Breast epithelium (tissue), 3 donors: ENCODE measurements around the gene PRDM7.

Experiments
- CTCF ChIP-seq, 3 donors: fragments of 450-650 bp; IDR thresholded peaks; one replicate each; pipeline ENCODE4 v1.5.1; 2016 to 2017; ENCODE audit warnings: antibody characterized with exemption in 3 of 3, mild to moderate bottlenecking in 3 of 3, moderate library complexity in 3 of 3
- POLR2A ChIP-seq: fragments of 450-650 bp; IDR thresholded peaks from one replicate; pipeline ENCODE4 v1.6.1; 2016; ENCODE audit warnings: antibody characterized with exemption, mild to moderate bottlenecking, moderate library complexity

DNA sequence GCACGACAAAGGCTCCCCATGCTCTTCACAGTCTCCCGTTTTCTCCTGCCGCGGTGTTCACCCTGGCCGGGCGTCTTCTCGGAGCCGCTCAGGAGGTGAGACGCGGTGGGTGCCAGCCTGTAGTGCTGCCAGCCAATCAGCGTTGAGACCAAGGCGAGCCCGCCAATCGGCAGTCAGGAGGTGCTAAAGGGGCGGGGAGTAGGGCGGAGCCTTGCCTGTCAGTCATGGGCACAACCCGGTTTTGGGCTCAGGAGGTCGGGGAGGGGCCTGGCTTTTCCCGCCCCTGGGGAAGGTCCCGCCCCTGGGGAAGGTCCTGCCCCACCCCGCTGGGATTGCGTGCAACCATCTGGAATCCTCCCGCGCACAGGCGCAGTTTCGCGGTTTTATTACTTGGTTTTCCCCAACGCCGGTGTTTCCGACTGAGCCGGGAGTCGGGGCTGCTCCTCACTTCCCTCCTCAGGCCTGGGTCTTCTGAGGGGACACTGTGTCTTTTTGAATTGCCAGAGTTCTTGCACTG lies at the start of gene PRDM7:
- TF ChIP-seq POLR2A (no peak), CTCF (IDR thresholded peaks at IDR 0.05) (no peak)
